ENCODE measurements around the gene ZNF512. TPM values are rescaled to one million over a fixed set of nuclear protein-coding genes. Genes with fewer than 3 reads are reported as not detected.

Gene ZNF512
- total and polyA plus RNA-seq, 9 donors, result 28.8 to 79.7 (median 53.4) TPM

- TF ChIP-seq CTCF (IDR thresholded peaks at IDR 0.05) (no peak), POLR2A (IDR thresholded peaks at IDR 0.05) (no peak), EP300 (IDR thresholded peaks at IDR 0.05) (no peak)
- Histone ChIP-seq H3K4me1 (ENCODE audit: insufficient read depth) (no peaks in the 10 kb centered on the region), H3K36me3 (no peaks in the 10 kb centered on the region), H3K27me3 (no peaks in the 10 kb centered on the region), H3K27ac (no peak overlapping the region), H3K9me3 (no peaks in the 10 kb centered on the region), H3K4me3 (no peak overlapping the region)
- DNase-seq, result no peak
- 88 to 92% (median 91%) methylated on average over 3 of the region's 3 CpGs for WGBS, 3 donors
- intact Hi-C loops (cut with DNase I), result no loop called here
Observed at GRCh38 chr2:27638037-27638637, 55.3 kb downstream of the ZNF512 start.

DNA sequence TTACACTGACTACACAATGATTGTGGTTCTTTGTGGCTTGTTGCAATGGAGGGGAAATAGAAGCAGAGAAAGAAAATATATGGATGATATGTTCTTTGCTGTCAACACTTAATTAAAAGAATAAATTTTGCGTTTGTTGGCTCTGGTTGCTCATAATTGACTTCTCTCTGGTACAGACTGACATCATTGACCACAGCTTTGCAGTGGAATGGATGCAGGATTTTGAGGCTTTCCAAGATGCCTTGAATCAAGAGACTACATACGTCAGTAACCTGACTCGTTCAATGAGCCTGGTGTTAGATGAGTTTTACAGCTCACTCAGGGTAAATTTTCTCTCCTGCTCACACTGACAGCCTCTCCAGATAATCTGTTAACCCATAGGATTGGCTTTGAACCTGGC is 55.9 kb downstream of the ZNF512 start:
- H3K36me3 ChIP-seq, result no peaks in the 10 kb centered on the region
- 57 to 90% (median 87%) methylated on average over 3 of the region's 3 CpGs for WGBS, 3 donors
- intact Hi-C loops (cut with DNase I), result no loop called here

GRCh38 chr2:27640722-27641245 is 57.9 kb downstream of the ZNF512 start:
- Histone ChIP-seq H3K36me3 (no peaks in the 10 kb centered on the region), H3K4me3 (no peak overlapping the region)

More for the DNA sequence above, 55.9 kb downstream of the ZNF512 start:
- no peak overlapping the region for H3K27ac ChIP-seq
- no peak overlapping the region for H3K4me3 ChIP-seq
- no peaks in the 10 kb centered on the region for H3K27me3 ChIP-seq
- no peaks in the 10 kb centered on the region for H3K4me1 ChIP-seq (ENCODE audit: insufficient read depth)
- DNase-seq, result no peak
- TF ChIP-seq CTCF (IDR thresholded peaks at IDR 0.05) (no peak), POLR2A (IDR thresholded peaks at IDR 0.05) (no peak), EP300 (IDR thresholded peaks at IDR 0.05) (no peak)
- H3K9me3 ChIP-seq, result no peaks in the 10 kb centered on the region

GRCh38 chr2:27645197-27645596 is 62.4 kb downstream of the ZNF512 start:
- Histone ChIP-seq H3K27ac (no peak overlapping the region), H3K4me1 (ENCODE audit: insufficient read depth) (no peaks in the 10 kb centered on the region), H3K27me3 (no peaks in the 10 kb centered on the region), H3K36me3 (no peaks in the 10 kb centered on the region), H3K4me3 (no peak overlapping the region), H3K9me3 (no peaks in the 10 kb centered on the region)
- TF ChIP-seq CTCF (IDR thresholded peaks at IDR 0.05) (no peak), POLR2A (IDR thresholded peaks at IDR 0.05) (no peak)
- intact Hi-C loops (cut with DNase I), result loop anchor here in 1 of 4 donors (5.0 kb wide), 1 partner anchor 1223 kb away; no protein-coding TSS in a partner anchor
- no peak for DNase-seq

More at GRCh38 chr2:27640722-27641245, 57.9 kb downstream of the ZNF512 start:
- Histone ChIP-seq H3K4me1 (ENCODE audit: insufficient read depth) (no peaks in the 10 kb centered on the region), H3K9me3 (no peaks in the 10 kb centered on the region), H3K27me3 (no peaks in the 10 kb centered on the region), H3K27ac (no peak overlapping the region)
- DNase-seq, result no peak
- intact Hi-C loops (cut with DNase I), result no loop called here
- TF ChIP-seq POLR2A (IDR thresholded peaks at IDR 0.05), result no peak
- no peak for TF ChIP-seq CTCF (IDR thresholded peaks at IDR 0.05)
- 75 to 80% (median 76%) methylated on average over 2 of the region's 2 CpGs for WGBS, 3 donors
